ENCODE measurements around the gene RHCE.

DNA sequence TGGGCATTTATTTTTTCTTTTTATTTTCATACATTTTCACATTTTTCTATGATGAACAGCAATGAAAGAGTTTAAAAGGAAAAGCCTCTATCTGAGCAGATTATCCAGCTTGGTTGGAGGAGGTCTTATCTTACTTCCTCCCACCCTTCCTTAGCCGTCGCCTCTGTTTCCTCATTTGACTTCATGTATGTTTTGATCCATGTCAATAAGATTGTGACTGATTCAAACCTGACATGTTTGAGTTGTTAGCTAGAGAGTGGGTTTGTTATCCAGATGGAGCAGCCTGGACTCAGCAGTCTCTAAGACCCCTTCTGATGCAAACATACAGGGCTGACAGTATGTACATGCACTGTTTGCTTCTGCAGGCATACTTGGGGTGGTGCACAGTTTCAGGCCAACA, 41.2 kb upstream of the RHCE start:
- TF ChIP-seq TAF1 (IDR thresholded peaks at IDR 0.05; ENCODE audit: borderline replicate concordance, low read depth, low read length) (no peak), POLR2A (IDR thresholded peaks at IDR 0.05; ENCODE audit: low read depth, low read length) (no peak), POLR2AphosphoS5 (IDR thresholded peaks at IDR 0.05; ENCODE audit: low read depth, low read length) (no peak)

Measured in GM12892 (cell line).